ENCODE measurements around the gene RAPGEF5. TPM values are rescaled to one million over a fixed set of nuclear protein-coding genes. Genes with fewer than 3 reads are reported as not detected.

The RAPGEF5 gene
- total RNA-seq, 1 experiment from 2014 or later, result 5.6 TPM

GRCh38 chr7:22326181-22326580 is 30.8 kb downstream of the RAPGEF5 start:
- Histone ChIP-seq H4K20me1 (ENCODE audit: low read length) (no peaks in the 10 kb centered on the region), H2AFZ (ENCODE audit: low read length) (no peak overlapping the region), H3K4me3 (ENCODE audit: low read length) (no peak overlapping the region), H3K4me1 (ENCODE audit: insufficient read depth, low read length) (peaks cover 17% of the 10 kb centered on the region), H3K9ac (ENCODE audit: low read length) (no peak overlapping the region), H3K27ac (ENCODE audit: low read length) (no peak overlapping the region), H3K9me2 (replicated peaks; ENCODE audit: low read length) (no peaks in the 10 kb centered on the region), H3K36me3 (ENCODE audit: low read depth, low read length) (no peaks in the 10 kb centered on the region), H3K4me2 (ENCODE audit: low read length) (no peak overlapping the region), H3K9me3 (ENCODE audit: low read length) (no peaks in the 10 kb centered on the region), H3F3A (ENCODE audit: low read length, unreplicated experiment) (no peaks in the 10 kb centered on the region), H3K27me3 (ENCODE audit: low read length) (no peaks in the 10 kb centered on the region), H3K79me2 (ENCODE audit: low read length) (no peaks in the 10 kb centered on the region)
- DNase-seq (no peak), ATAC-seq (no peak)
- POLR2A ChIA-PET (ENCODE audit: unreplicated experiment), result no interaction called here
- no peak for TF ChIP-seq EZH2 (IDR thresholded peaks at IDR 0.05; ENCODE audit: low read length, unreplicated experiment)
- TF ChIP-seq, protein P1, sequence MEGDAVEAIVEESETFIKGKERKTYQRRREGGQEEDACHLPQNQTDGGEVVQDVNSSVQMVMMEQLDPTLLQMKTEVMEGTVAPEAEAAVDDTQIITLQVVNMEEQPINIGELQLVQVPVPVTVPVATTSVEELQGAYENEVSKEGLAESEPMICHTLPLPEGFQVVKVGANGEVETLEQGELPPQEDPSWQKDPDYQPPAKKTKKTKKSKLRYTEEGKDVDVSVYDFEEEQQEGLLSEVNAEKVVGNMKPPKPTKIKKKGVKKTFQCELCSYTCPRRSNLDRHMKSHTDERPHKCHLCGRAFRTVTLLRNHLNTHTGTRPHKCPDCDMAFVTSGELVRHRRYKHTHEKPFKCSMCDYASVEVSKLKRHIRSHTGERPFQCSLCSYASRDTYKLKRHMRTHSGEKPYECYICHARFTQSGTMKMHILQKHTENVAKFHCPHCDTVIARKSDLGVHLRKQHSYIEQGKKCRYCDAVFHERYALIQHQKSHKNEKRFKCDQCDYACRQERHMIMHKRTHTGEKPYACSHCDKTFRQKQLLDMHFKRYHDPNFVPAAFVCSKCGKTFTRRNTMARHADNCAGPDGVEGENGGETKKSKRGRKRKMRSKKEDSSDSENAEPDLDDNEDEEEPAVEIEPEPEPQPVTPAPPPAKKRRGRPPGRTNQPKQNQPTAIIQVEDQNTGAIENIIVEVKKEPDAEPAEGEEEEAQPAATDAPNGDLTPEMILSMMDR (conservative IDR thresholded peaks at IDR 0.05; ENCODE audit: low read depth, low read length), result no peak
- TF ChIP-seq EZH2phosphoT487 (IDR thresholded peaks at IDR 0.05; ENCODE audit: borderline replicate concordance, low read length), result no peak
- CTCF ChIA-PET, result interaction anchor here (1.1 kb wide), 1 partner anchor 126 kb away, joined by 3 read pairs; no protein-coding TSS in a partner anchor
- no TSS peak for BruUV-seq (replicated peaks)
- intact Hi-C loops (cut with micrococcal nuclease), result no loop called here

GRCh38 chr7:22325671-22326070 is 31.3 kb downstream of the RAPGEF5 start:
- no peak overlapping the region for H3K4me3 ChIP-seq (ENCODE audit: low read length)
- BruUV-seq (replicated peaks), result no TSS peak
- no peaks in the 10 kb centered on the region for H3K27me3 ChIP-seq (ENCODE audit: low read length)
- ChIA-PET POLR2A (ENCODE audit: unreplicated experiment) (no interaction called here), CTCF (interaction anchor here (0.5 to 1.1 kb wide), 2 partner anchors 127 to 543 kb away, joined by 3 read pairs; no protein-coding TSS in a partner anchor)
- intact Hi-C loops (cut with micrococcal nuclease), result no loop called here
- no peaks in the 10 kb centered on the region for H3K9me2 ChIP-seq (replicated peaks; ENCODE audit: low read length)
- H3K9ac ChIP-seq (ENCODE audit: low read length), result no peak overlapping the region
- no peak overlapping the region for H3K4me2 ChIP-seq (ENCODE audit: low read length)
- DNase-seq, result peak; percentile 13
- H3K36me3 ChIP-seq (ENCODE audit: low read depth, low read length), result no peaks in the 10 kb centered on the region
- H3K4me1 ChIP-seq (ENCODE audit: insufficient read depth, low read length), result peaks cover 17% of the 10 kb centered on the region
- TF ChIP-seq, protein P1 (conservative IDR thresholded peaks at IDR 0.05; ENCODE audit: low read depth, low read length), result no peak
- TF ChIP-seq EZH2phosphoT487 (IDR thresholded peaks at IDR 0.05; ENCODE audit: borderline replicate concordance, low read length) (no peak), EZH2 (IDR thresholded peaks at IDR 0.05; ENCODE audit: low read length, unreplicated experiment) (no peak)
- H3K9me3 ChIP-seq (ENCODE audit: low read length), result no peaks in the 10 kb centered on the region
- ATAC-seq, result no peak
- no peak overlapping the region for H3K27ac ChIP-seq (ENCODE audit: low read length)
- H3F3A ChIP-seq (ENCODE audit: low read length, unreplicated experiment), result no peaks in the 10 kb centered on the region
- H3K79me2 ChIP-seq (ENCODE audit: low read length), result no peaks in the 10 kb centered on the region
- H2AFZ ChIP-seq (ENCODE audit: low read length), result no peak overlapping the region
- H4K20me1 ChIP-seq (ENCODE audit: low read length), result no peaks in the 10 kb centered on the region

- no peaks in the 10 kb centered on the region for H3F3A ChIP-seq (ENCODE audit: low read length, unreplicated experiment)
- no peak overlapping the region for H3K4me2 ChIP-seq (ENCODE audit: low read length)
- no TSS peak for BruUV-seq (replicated peaks)
- peaks cover 21% of the 10 kb centered on the region for H3K4me1 ChIP-seq (ENCODE audit: insufficient read depth, low read length)
- ATAC-seq (no peak), DNase-seq (no peak)
- no peak overlapping the region for H2AFZ ChIP-seq (ENCODE audit: low read length)
- no peaks in the 10 kb centered on the region for H3K9me2 ChIP-seq (replicated peaks; ENCODE audit: low read length)
- H3K4me3 ChIP-seq (ENCODE audit: low read length), result no peak overlapping the region
- H3K27ac ChIP-seq (ENCODE audit: low read length), result no peak overlapping the region
- H3K36me3 ChIP-seq (ENCODE audit: low read depth, low read length), result no peaks in the 10 kb centered on the region
- no peaks in the 10 kb centered on the region for H3K27me3 ChIP-seq (ENCODE audit: low read length)
- intact Hi-C loops (cut with micrococcal nuclease), result no loop called here
- H3K9ac ChIP-seq (ENCODE audit: low read length), result no peak overlapping the region
- POLR2A ChIA-PET (ENCODE audit: unreplicated experiment), result interaction anchor here (0.6 kb wide), 1 partner anchor 83 kb away, joined by 3 read pairs; no protein-coding TSS in a partner anchor
- TF ChIP-seq, protein P1 (conservative IDR thresholded peaks at IDR 0.05; ENCODE audit: low read depth, low read length), result no peak
- TF ChIP-seq EZH2phosphoT487 (IDR thresholded peaks at IDR 0.05; ENCODE audit: borderline replicate concordance, low read length) (no peak), EZH2 (IDR thresholded peaks at IDR 0.05; ENCODE audit: low read length, unreplicated experiment) (no peak)
- H3K79me2 ChIP-seq (ENCODE audit: low read length), result no peaks in the 10 kb centered on the region
- H4K20me1 ChIP-seq (ENCODE audit: low read length), result no peaks in the 10 kb centered on the region
- H3K9me3 ChIP-seq (ENCODE audit: low read length), result no peaks in the 10 kb centered on the region
- CTCF ChIA-PET, result no interaction called here
Measured at GRCh38 chr7:22323714-22324113, 33.2 kb downstream of the RAPGEF5 start.

All from PC-3 (cell line).